GM18861 (cell line): ENCODE data around the gene ANTXR1.

Experiments used
- ATAC-seq: cut with Tn5 transposase; IDR thresholded peaks from one replicate; pipeline ENCODE4 v1.9.1; 2021; ENCODE audit not compliant: unreplicated experiment

The ANTXR1 gene

DNA sequence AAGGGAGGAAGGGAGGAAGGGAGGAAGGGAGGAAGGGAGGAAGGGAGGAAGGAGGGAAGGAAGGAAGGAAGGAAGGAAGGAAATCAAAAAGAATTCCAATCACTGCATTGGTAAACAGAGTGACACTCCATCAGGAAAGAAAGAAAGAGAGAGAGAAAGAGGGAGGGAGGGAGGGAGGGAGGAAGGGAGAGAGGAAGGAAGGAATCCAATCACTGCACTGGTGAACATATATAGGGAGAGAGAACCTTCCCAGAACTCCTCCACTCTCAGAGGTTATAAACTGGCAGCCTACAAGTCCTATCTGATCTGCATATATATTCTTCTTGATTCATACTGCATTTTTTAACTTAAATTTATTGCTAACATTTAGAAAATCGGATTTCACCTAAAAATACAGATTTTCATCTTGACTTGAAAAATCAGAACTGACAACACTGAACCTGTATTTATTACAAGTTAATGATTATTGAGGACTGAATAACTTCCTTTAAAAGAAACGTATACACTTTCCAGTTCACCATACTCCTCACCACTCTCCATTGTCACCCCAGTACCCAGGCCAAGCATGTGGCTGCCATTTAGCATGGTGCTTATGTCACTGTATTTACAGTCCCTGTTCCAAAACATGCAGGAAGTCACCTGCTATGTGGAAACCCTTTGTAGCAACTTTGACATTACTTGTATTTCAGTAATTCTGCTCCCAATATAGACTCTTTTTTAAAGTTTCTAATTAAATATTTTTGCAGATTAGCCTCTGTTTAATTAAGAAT is 83.5 kb downstream of the ANTXR1 start:
- no peak for ATAC-seq

DNA sequence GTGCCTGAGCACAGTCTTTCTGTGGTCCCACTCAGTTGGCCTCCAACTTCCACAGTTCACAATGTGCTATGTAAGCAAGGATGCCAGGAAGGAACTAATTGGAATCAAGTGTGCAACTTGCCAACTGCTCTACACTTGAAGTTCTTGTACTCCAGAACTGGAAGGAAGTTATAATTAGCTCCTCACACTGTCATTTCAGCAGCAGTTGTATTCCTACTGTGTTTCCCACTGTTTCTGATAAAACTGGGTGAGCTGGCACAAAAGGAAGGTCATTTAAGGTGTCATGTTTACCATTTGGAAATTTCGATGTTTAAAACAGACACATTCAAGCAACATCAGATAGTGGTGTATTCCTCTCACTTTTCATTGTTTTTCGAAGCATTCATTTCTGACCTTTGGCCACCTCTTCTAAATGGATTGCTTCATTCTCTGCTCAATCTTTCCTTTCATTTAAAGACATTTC is 84.2 kb downstream of the ANTXR1 start:
- ATAC-seq, result no peak

DNA sequence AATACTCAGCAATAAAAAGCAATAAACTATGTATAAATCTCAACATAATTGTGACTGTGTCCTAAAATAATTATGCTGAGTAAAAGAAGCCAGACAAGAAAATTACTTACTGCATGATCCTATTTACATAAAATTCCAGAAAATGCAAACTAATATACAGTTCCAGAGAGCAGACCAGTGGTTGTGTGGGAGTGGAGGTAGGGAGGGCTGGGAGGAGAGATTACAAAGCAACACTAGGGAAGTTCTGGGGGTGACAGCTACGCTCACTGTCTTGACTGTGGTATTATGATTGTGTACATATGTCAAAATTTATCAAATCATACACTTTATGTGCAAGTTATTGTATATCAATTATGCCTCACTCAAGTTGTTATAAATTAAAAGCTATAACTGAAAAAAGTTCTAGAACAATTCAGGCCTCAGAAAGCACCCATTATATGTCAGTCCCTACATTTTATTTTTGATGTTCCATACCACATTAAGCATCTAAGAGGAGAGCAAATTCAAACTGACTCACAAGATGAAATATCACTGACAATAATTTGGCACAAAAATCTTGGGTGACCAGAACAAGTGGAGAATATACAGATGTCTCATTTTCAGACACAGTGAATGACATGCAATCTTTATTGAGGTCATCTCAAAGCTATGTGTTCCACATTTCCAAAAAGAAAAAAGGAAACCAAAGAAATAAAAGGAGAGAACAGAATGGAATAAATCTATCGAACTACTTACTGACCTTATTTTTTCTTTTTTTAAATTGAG is 85.1 kb downstream of the ANTXR1 start:
- ATAC-seq, result no peak

DNA sequence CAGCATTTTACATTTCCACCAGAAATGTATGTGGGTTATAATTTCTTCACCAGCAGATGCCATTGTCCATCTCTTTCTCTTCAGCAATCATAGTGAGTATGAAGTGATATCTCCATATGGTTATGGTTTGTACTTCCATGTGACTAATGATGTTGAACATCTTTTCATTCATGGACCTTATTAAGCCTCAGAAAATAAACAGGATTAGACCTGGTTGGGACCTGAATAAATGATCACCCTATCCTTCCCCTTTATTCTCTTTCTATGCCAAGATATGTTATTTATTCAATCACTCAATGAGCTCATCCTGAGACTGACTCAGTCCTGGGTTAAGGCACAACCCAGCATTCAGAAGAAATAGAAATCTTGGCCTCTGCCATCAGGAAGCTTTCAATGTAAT is 86.6 kb downstream of the ANTXR1 start:
- no peak for ATAC-seq

DNA sequence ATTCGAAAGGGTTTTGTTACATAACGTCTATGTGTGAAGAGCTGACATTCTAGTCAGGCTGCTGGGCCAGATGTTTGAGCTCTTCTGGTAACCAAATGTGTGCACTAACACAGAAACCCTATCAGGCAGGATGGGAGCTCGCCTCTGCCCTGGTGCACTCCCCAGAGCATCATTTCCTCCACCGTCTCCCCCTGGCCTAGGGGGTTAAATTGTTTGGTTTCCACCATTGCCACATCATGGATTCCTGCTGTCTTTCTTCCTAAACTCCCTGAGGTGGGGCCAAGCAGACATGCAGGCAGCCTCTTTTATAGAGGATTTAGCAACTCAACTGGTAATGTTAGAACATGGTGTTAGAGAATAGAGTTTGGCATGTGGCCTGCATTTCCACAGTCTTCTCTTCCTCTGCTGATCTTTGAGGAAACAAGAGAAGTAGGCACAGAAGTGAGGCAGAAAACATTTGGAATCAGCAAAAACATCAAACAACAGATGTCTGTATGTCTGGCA is 87.3 kb downstream of the ANTXR1 start:
- ATAC-seq, result no peak

- ATAC-seq, result no peak
These were observed 89.1 kb downstream of the ANTXR1 start for GRCh38 chr2:69102041-69102593.

DNA sequence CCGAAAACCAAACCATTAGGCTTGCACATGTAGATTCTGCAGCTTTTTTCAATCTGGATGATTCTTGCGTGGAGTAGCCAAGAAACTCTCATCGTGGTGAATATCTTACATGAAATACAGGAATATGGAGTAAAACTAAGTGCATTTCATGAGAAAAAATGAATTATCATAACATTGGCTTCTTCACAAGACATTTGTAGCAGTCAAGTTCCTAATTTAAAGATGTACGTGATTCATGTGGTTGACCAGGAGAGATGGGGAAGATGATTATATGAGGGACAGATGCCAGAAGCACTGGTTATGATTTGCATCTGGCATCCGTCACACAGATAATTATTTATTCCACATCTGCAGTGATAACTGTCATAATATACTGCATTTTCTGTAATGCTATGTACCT is 90.4 kb downstream of the ANTXR1 start:
- no peak for ATAC-seq

DNA sequence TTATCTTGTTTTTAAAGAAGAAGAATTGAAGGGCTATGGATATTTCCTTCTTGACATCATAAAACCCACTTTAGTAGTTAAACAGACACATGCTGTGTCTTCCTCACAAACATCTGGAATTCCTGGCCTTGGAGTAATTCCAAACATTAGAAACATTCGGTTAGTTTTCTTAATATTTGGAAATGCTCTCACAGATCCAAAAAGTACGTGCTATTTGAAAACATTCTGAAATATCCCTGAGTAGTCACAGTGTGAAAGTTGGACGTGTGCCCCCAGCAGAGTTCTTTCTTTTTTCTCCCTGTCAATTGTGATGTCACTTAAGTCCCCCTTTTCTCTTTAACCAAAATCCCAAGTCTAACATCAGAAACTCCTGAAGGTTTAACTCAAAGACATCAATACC is 91.3 kb downstream of the ANTXR1 start:
- no peak for ATAC-seq

GRCh38 chr2:69109255-69109654 is 96.3 kb downstream of the ANTXR1 start:
- ATAC-seq, result no peak

- no peak for ATAC-seq
These were observed 98.1 kb downstream of the ANTXR1 start for GRCh38 chr2:69111076-69111475.

GRCh38 chr2:69113627-69114026 is 100.6 kb downstream of the ANTXR1 start:
- ATAC-seq, result no peak

- ATAC-seq, result no peak
These were observed 101.6 kb downstream of the ANTXR1 start for GRCh38 chr2:69114534-69114933.

- ATAC-seq, result no peak
These were observed 103.5 kb downstream of the ANTXR1 start for GRCh38 chr2:69116438-69116837.

DNA sequence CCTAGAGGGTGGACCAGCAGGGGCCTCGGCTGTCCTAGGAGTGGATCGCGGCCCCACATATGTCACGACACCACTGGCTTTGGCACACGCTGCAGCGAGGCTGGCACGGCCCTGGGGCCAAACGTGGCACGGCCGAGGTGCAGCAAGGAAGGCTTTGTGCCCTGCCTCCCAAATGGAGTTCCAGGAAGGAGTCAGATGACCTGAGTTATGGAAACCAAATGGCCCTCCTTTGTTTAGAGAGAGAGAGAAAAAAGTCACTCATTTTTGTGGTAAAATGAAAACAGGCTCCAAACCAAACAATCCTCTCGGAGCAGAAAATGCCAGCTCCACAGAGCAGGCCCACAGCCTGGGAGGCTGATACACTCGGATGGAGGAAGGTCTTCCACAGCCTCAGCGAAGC is 105.6 kb downstream of the ANTXR1 start:
- no peak for ATAC-seq

DNA sequence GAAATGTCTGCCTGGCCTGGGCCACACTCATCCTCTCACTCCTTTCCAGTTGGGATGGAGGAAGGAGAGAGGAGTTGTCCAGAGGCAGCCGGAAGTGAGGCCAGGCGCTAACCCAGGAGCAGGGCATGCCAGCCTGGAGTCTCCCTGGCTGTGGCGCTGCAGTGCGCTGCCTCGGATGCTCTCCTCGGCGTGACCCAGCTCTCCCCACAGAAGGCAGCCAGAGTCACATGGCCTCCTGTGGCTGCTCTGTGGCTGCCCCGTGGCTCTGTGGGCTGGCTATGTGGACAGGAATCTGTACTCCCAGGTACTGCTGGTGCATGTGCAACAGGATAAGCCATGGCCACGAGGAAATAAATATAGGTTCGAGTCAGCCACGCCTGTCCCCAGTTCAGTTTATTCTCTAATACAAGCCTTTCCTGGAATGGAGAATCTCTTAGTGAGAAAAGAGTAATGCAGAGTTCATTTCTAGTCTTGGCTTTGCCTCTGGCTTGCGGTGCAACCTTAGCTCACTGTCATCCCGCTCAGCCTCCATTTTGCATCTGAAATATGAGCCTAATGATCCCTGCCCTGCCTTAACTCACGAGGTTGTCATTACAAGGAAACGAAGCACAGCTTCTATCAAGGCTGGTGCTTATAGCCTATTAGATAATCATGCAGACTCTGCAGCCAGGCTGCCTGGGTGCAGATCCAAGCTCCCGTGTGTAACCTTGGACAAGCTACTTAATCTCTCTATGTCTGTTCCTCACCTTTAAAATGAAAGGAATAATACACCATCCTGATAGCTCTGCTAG is 106.3 kb downstream of the ANTXR1 start:
- ATAC-seq, result no peak

DNA sequence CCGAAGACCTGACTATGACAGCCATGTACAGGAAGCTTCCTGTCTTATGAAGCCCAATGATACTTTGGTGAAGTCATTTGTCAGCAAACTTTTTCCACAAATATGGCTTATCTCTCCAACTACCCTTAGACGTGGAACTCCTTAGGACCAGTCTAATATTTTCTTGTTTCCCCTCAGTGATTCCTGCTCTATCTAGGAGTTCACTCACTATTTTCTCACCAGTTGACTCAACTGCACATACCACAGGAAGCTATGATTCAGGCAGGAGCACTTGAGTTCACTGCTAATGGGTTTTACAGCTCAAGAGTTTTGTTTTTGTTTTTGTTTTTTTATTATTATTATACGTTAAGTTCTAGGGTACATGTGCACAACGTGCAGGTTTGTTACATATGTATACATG is 109.3 kb downstream of the ANTXR1 start:
- no peak for ATAC-seq

- ATAC-seq, result no peak
These were observed 110.2 kb downstream of the ANTXR1 start for GRCh38 chr2:69123182-69123581.

DNA sequence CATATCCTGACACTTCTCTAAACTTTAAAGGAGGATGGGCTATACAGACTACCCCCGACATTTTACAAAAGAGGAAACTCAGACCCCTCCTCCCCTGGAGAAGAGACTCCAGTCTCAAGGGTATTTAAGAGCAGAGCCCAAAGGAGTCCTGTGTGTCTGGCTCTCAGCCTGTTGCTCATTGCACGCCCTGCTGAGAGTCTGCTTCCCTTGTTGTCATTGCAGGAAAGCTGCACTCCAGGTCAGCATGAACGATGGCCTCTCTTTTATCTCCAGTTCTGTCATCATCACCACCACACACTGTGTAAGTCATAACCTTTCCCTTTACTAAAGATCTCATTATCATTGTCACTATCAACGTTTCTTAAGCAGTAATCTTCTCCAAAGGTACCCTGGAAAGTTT is 111.4 kb downstream of the ANTXR1 start:
- ATAC-seq, result no peak

DNA sequence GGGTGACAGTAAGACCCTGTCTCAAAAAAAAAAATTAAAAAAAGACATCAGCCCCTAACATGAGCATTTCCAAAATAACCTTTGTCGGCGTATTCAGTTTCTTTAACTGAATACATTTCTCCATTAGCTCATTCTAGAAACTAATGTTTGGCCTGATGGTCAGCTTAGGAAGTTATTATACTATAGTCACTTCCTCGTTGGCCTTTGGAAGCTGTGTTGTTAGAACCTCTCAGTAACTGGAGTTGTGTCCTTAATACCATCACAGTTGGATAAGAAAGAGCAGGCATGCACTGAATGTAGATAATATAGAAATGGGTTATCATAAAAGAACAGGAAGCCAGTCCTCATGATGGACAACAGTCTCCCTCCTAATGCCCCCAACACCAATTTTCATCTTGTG is 112.8 kb downstream of the ANTXR1 start:
- ATAC-seq, result no peak

DNA sequence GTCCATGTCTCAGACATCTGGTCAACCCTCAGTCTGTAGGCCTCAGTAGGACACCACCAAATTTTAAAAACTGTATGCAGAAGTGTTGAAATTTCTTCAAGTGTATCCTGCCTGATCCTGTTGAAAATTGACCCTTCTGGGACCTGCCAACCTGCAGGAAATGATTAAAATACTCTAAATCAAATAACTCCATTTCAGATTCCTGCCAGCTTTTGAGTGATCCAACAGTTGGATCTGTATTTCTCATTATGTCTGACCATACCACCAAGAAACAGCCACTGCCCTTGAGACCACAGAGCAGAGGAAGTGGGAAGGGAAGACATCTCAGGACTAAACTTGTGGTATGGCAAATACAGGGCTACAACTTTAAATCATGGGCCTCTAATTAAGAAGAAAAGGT is 113.4 kb downstream of the ANTXR1 start:
- no peak for ATAC-seq

- ATAC-seq, result no peak
These were observed 118.5 kb downstream of the ANTXR1 start for GRCh38 chr2:69131452-69131851.
